LHCN-M2 (cell line): ENCODE data around the gene FYCO1. TPM values are rescaled to one million over a fixed set of nuclear protein-coding genes. Genes with fewer than 3 reads are reported as not detected.

Source experiments
- DNase-seq: peaks from one replicate; pipeline ENCODE4 v3.0.0-alpha.2; 2012; ENCODE audit warnings: low read depth
- total RNA-seq: library from RNA; depleted of rRNA; stranded (reverse); fragments of >200 nt; gene quantifications from 2 replicates; pipeline ENCODE4 v1.2.3, GENCODE V29; 2014

FYCO1 gene
- total RNA-seq, 1 experiment from 2014 or later = 10.8 TPM

GRCh38 chr3:45984331-45985312, 11.0 kb downstream of the FYCO1 start:
- DNase-seq = no peak

DNA sequence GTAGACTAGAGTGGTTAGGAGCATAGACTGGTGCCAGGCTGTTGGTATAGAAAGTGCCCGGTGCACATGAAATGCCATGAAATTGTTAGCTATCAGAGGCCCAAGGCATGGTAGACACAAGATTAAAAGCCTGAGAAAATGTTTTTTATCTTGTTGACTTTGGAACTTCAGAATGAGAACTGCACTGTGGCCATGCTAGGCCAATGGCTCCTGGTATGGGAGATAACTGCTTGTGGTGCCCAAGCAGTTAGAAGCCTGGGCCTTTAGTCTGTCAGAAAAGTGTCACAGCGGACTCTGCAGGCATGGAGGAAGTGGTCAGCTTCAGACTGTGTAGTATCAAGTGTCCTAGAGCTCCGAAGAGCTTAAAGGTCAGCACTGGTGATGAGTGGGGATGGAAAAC, 11.9 kb downstream of the FYCO1 start:
- no peak for DNase-seq

- DNase-seq = peak; percentile 50
Measured at GRCh38 chr3:45981346-45982074, 14.1 kb downstream of the FYCO1 start.

- DNase-seq = no peak
Measured at GRCh38 chr3:45980819-45981218, 14.8 kb downstream of the FYCO1 start.

- no peak for DNase-seq
Measured at GRCh38 chr3:45980229-45980813, 15.3 kb downstream of the FYCO1 start.

- DNase-seq = no peak
Measured at GRCh38 chr3:45979378-45979777, 16.2 kb downstream of the FYCO1 start.

- no peak for DNase-seq
Measured at GRCh38 chr3:45978006-45978761, 17.4 kb downstream of the FYCO1 start.

DNA sequence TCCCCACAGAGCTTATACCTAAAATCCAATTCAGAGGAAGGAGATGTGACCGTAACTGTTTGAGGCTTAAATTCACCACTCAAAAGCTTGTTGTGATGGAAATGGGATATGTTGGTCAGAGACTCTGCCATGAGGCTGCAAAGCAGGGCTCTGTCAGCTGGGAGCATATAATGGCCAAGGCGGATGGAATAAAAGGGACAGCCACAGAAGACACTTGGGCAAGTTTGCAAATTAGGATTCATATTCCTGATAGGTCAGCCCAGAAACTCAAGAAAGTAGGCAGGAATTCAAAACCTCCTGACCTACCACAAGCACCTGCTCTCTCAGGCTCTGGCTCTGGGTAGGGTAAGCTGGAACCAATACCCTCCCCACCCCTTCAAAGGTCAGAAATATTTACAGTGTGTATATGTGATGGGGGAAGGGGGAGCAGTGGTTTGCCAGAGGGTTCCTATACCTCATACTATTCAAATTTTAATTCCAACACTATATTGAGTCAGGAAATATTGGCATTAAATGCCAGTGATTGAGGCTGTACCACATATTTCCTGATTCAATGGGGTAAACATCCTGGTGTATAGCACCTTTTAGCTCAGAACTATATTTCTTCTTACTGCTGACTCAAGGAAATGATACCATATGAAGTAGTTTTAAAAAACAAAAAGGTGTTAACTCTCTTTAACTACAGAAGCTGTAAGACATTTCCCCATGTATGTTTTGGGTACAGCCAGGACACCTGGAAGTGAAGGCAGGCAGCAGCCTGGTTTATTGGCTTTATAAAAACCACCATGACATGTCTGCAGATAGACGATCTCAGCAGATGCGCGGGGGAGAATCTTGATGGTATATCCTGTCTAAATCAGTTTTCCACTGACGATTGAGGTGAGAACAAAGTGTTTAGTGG, 19.2 kb downstream of the FYCO1 start:
- DNase-seq = no peak

GRCh38 chr3:45975686-45976085, 19.9 kb downstream of the FYCO1 start:
- no peak for DNase-seq

DNA sequence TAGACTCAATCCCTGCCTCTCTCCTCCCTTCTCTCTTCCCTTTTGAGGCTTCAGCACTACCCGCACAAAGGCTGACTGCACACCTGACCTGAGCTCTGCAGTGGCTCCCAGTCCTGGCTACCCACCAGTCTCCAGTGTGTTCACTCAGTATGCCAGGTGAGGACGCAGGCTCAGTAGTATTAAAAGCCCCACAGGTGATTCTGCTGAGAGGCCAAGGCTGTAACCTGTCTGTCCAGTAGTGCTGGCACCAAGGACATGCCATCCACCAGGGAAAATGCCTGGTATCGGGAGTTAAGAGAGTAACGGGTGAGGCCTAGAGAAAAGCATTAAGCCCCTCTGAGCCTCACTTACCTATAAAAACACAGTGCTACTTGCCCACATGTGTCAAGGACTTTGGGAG, 20.9 kb downstream of the FYCO1 start:
- DNase-seq = no peak

DNA sequence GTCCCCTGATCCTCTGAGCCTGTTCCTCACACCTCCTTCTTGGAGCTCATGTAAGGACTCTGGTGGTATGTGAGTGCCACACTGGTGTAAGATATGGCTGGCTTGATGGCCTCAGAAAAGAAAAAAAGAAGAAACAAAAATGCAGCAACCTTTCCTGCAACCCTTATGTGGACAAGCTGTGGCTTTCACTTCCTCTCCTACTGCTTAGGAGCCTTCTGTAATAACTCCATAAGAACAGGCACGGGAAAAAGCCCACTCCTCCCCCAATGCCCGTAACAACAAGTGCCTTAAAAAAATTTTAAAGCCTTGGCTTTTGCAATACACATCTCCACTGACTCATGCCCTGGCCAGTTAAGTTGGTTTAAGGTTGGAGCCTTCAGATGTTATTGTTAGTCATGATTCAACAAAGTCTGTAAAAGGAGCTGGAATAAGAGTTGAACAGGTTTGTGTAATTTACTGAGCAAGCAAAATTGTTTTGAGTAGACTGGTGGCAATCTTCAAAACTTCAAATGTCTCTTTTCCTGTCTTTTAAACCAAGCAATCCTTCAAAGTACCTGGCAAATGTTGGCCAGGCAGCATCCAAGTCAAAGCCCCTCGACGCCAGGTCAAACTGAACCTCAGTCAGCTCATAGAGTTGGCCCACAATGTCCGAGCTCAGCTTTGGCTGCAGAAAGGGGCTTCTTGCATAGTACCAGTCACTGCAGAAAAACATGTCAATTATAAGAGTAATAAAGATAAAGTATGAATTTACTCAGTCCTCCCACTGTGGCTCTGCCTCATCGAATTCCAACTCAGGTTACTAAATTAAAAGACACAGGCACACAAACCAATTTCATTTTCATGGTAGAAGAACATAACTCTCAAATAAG, 22.9 kb downstream of the FYCO1 start:
- DNase-seq = peak; percentile 85

DNA sequence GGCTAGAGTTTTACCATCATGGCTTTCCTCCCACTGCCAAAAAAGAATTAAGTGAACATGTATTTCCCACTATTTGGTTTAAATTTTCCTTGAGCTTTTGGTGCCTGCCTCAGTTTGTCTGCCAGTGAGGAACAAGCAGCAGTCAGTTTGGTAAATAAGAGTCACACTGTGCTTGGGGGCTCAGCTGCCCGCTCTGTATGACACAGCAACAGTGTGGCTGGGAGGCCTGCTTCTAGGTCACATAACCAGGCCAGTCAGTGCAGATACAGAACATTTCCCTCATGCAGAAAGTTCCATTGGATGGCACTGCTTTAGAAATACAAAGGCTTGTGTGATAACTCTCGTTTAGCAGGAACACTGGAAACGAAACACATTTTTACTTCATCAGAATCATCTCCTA, 25.7 kb downstream of the FYCO1 start:
- DNase-seq = no peak

DNA sequence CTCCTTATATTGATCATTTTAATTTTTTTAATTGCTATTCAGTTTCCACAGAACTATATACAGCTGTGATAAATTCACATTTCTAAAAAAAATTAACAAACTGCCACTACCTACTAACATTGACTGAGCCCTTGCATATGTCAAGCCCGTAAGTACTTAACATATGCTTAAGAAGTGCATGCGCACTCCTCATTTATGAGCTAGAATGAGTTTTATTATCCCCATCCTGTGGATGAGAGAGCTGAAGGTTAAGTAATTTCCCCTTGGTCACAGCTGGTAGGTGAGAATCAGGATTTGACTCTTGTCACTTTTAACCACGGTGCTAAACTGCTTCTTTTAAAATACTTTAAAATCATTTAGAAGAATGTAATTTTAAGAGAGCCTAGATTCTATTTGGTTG, 26.5 kb downstream of the FYCO1 start:
- no peak for DNase-seq

GRCh38 chr3:45968706-45969105, 26.9 kb downstream of the FYCO1 start:
- no peak for DNase-seq

- DNase-seq = no peak
Measured at GRCh38 chr3:45968149-45968548, 27.5 kb downstream of the FYCO1 start.

GRCh38 chr3:45967724-45968123, 27.9 kb downstream of the FYCO1 start:
- DNase-seq = no peak

GRCh38 chr3:45966950-45967640, 28.5 kb downstream of the FYCO1 start:
- no peak for DNase-seq

- no peak for DNase-seq
Measured at GRCh38 chr3:45966371-45966791, 29.2 kb downstream of the FYCO1 start.

DNA sequence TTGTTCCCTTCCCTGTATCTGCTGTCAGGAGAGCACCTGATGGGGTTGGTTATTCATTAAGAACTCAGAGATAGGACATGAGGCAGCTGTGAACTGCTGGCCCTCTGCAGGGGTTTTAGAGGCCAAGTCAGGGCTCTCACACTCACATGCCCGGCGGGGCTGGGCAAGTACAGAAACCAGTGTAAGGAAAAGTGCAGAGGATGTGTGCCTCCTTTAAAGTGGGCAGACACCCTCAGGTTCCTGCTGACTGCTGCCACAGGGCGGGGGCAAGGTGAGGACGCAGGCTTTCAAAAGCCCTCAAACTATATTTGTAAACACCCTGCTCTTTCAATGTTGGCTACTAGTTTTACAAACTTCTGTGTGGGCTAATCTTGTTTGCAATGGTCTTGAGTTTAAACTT, 30.0 kb downstream of the FYCO1 start:
- no peak for DNase-seq
